Gastrocnemius medialis (tissue), 4 donors: ENCODE data around the gene CRISPLD2. TPM values are rescaled to one million over a fixed set of nuclear protein-coding genes. Genes with fewer than 3 reads are reported as not detected.
"Not testable (repeated sequence)": the region's sequence is repeated elsewhere in the genome, so short reads cannot be mapped to it uniquely, and the experiment has no call there.

ENCODE experiments used
- ATAC-seq, 2 donors: fragments of 150-250 bp; one replicate each; pipeline ENCODE4 v1.9.1; 2016
- DNase-seq, 2 donors: peaks; one replicate each; pipeline ENCODE4 v3.0.0-alpha.2; 2019
- H3K27ac ChIP-seq, 4 donors: fragments of 200-600 bp; sonication (generic); 1 replicate in 1 of 4; 2 replicates in 3 of 4; pipeline ENCODE4 v1.5.1; 2016 to 2018; ENCODE audit warnings: mild to moderate bottlenecking in 2 of 4, moderate library complexity in 1 of 4
- H3K27me3 ChIP-seq, 3 donors: fragments of 200-600 bp; sonication (generic) in 2 of 3; 1 replicate in 1 of 3; 2 replicates in 2 of 3; pipeline versions ENCODE4 v1.5.1 to v1.6.0; 2016 to 2019; ENCODE audit warnings: mild to moderate bottlenecking in 1 of 3, moderate library complexity in 1 of 3
- H3K36me3 ChIP-seq, 2 donors: fragments of 200-600 bp; sonication (generic) in 1 of 2; one replicate each; pipeline ENCODE4 v1.5.1; 2017 to 2018
- H3K4me1 ChIP-seq, 2 donors: fragments of 200-600 bp; sonication (generic) in 1 of 2; one replicate each; pipeline ENCODE4 v1.5.1; 2016 to 2017; ENCODE audit warnings: mild to moderate bottlenecking in 2 of 2
- H3K4me3 ChIP-seq, 4 donors: fragments of 200-600 bp; sonication (generic) in 3 of 4; 1 replicate in 1 of 4; 2 replicates in 3 of 4; pipeline ENCODE4 v1.5.1; 2016 to 2019; ENCODE audit warnings: mild to moderate bottlenecking in 2 of 4
- H3K9me3 ChIP-seq, 3 donors: fragments of 200-600 bp; sonication (generic) in 2 of 3; 1 replicate in 1 of 3; 2 replicates in 2 of 3; pipeline ENCODE4 v1.5.1; 2016 to 2019
- CTCF ChIP-seq, 5 experiments: fragments of 450-650 bp in 3 of 5; fragments of 200-600 bp in 2 of 5; sonication (generic) in 2 of 5; IDR thresholded peaks in 4 of 5; conservative IDR thresholded peaks in 1 of 5; 1 replicate in 4 of 5; 2 replicates in 1 of 5; pipeline ENCODE4 v1.5.1; 2016 to 2019; ENCODE audit warnings: antibody characterized with exemption in 5 of 5, mild to moderate bottlenecking in 3 of 5, moderate library complexity in 3 of 5
- POLR2A ChIP-seq, 2 donors: fragments of 450-650 bp; IDR thresholded peaks; one replicate each; pipeline ENCODE4 v1.6.1; 2017; ENCODE audit warnings: antibody characterized with exemption in 2 of 2, mild to moderate bottlenecking in 2 of 2, moderate library complexity in 2 of 2
- in situ Hi-C, 4 donors: fragments of 200-750 bp; cut with MboI; loops; one replicate each; pipeline versions ENCODE4 v1.15.0 to v1.8.0; 2017; ENCODE audit warnings: low sequenced_read_pairs in 4 of 4
- intact Hi-C: fragments of 100-400 bp; cut with DNase I; formaldehyde crosslinking; loops from one replicate; pipeline ENCODE4 v1.15.1; 2023; ENCODE audit warnings: low total_unique reads
- total RNA-seq, 4 donors: library from RNA; depleted of rRNA; stranded (reverse); fragments of >200 nt; gene quantifications; one replicate each; pipeline versions ENCODE4 v1.1.0 to v1.2.3, GENCODE V29; 2016

Gene CRISPLD2
- total RNA-seq, 4 donors from 2014 or later: 26.1 to 50.1 (median 39.0) TPM

- no peaks in the 10 kb centered on the region for H3K36me3 ChIP-seq
These were observed 49.2 kb downstream of the CRISPLD2 start for GRCh38 chr16:84868829-84869472.

GRCh38 chr16:84869473-84869845 is 49.7 kb downstream of the CRISPLD2 start:
- DNase-seq: no peak

More at GRCh38 chr16:84868829-84869472, 49.2 kb downstream of the CRISPLD2 start:
- no peaks in the 10 kb centered on the region for H3K9me3 ChIP-seq
- peaks cover 5 to 12% of the 10 kb centered on the region in 2 donors for H3K4me1 ChIP-seq
- in situ Hi-C loops (loop anchor here in 1 of 4 donors (25.0 kb wide), 1 partner anchor 93 kb away; no protein-coding TSS in a partner anchor), intact Hi-C loops (no loop called here)
- peak overlapping the region; percentile 54 to 74 (median 61) for H3K27ac ChIP-seq
- peaks cover 0 to 3% (median 0%) of the 10 kb centered on the region in 3 donors for H3K27me3 ChIP-seq
- peak overlapping the region in 2 of 4 donors; percentile 5 to 28 for H3K4me3 ChIP-seq
- DNase-seq: peak; percentile 66 to 69
- peak; percentile 79 to 92 for ATAC-seq
- peak in 1 of 2 donors; percentile 31 for TF ChIP-seq POLR2A (IDR thresholded peaks at IDR 0.05)
- no peak for TF ChIP-seq CTCF (IDR thresholded peaks at IDR 0.05 in 4 of 5, conservative IDR thresholded peaks at IDR 0.05 in 1 of 5)

GRCh38 chr16:84872971-84873370 is 53.2 kb downstream of the CRISPLD2 start:
- H3K4me1 ChIP-seq: peaks cover 5 to 12% of the 10 kb centered on the region in 2 donors
- ATAC-seq, H3K9me3 ChIP-seq, H3K27ac ChIP-seq, intact Hi-C loops, DNase-seq, H3K27me3 ChIP-seq, H3K4me3 ChIP-seq, H3K36me3 ChIP-seq: not testable (repeated sequence)
- in situ Hi-C loops: loop anchor here in 1 of 4 donors (25.0 kb wide), 1 partner anchor 89 kb away; no protein-coding TSS in a partner anchor

More at GRCh38 chr16:84869473-84869845, 49.7 kb downstream of the CRISPLD2 start:
- H3K36me3 ChIP-seq: no peaks in the 10 kb centered on the region
- H3K9me3 ChIP-seq: no peaks in the 10 kb centered on the region
- H3K27me3 ChIP-seq: peaks cover 0 to 2% (median 0%) of the 10 kb centered on the region in 3 donors
- in situ Hi-C loops: loop anchor here in 1 of 4 donors (25.0 kb wide), 1 partner anchor 93 kb away; no protein-coding TSS in a partner anchor
- ATAC-seq: peak; percentile 77
- H3K27ac ChIP-seq: peak overlapping the region; percentile 54 to 74 (median 61)
- H3K4me3 ChIP-seq: peak overlapping the region in 2 of 4 donors; percentile 5 to 28
- intact Hi-C loops: no loop called here
- TF ChIP-seq POLR2A (IDR thresholded peaks at IDR 0.05) (no peak), CTCF (IDR thresholded peaks at IDR 0.05 in 4 of 5, conservative IDR thresholded peaks at IDR 0.05 in 1 of 5) (no peak)
- H3K4me1 ChIP-seq: peaks cover 5 to 12% of the 10 kb centered on the region in 2 donors

- H3K27me3 ChIP-seq: no peaks in the 10 kb centered on the region
- H3K4me1 ChIP-seq: peaks cover under 1 to 7% of the 10 kb centered on the region in 2 donors
- DNase-seq: no peak
- TF ChIP-seq CTCF (IDR thresholded peaks at IDR 0.05 in 4 of 5, conservative IDR thresholded peaks at IDR 0.05 in 1 of 5) (no peak), POLR2A (IDR thresholded peaks at IDR 0.05) (no peak)
- no peaks in the 10 kb centered on the region for H3K36me3 ChIP-seq
- no peaks in the 10 kb centered on the region for H3K9me3 ChIP-seq
- in situ Hi-C loops: loop anchor here in 1 of 4 donors (25.0 kb wide), 1 partner anchor 88 kb away; no protein-coding TSS in a partner anchor
- no peak overlapping the region for H3K27ac ChIP-seq
- intact Hi-C loops: no loop called here
- H3K4me3 ChIP-seq: no peak overlapping the region
- no peak for ATAC-seq
These were observed 54.2 kb downstream of the CRISPLD2 start for GRCh38 chr16:84874004-84874435.

- intact Hi-C loops: no loop called here
- Histone ChIP-seq H3K27me3 (no peaks in the 10 kb centered on the region), H3K4me3 (no peak overlapping the region), H3K4me1 (peaks cover 0 to 3% of the 10 kb centered on the region in 2 donors), H3K36me3 (no peaks in the 10 kb centered on the region), H3K9me3 (no peaks in the 10 kb centered on the region), H3K27ac (no peak overlapping the region)
- ATAC-seq (no peak), DNase-seq (no peak)
- TF ChIP-seq CTCF (IDR thresholded peaks at IDR 0.05 in 4 of 5, conservative IDR thresholded peaks at IDR 0.05 in 1 of 5) (no peak), POLR2A (IDR thresholded peaks at IDR 0.05) (no peak)
- in situ Hi-C loops: loop anchor here in 1 of 4 donors (25.0 kb wide), 1 partner anchor 88 kb away; no protein-coding TSS in a partner anchor
These were observed 54.8 kb downstream of the CRISPLD2 start for GRCh38 chr16:84874553-84874952.
